ENCODE data around the gene SRSF2. TPM values are rescaled to one million over a fixed set of nuclear protein-coding genes. Genes with fewer than 3 reads are reported as not detected.
"Not testable (repeated sequence)": the region's sequence is repeated elsewhere in the genome, so short reads cannot be mapped to it uniquely, and the experiment has no call there.

SRSF2 gene
- 100 to 1,000 TPM; 177 to 286 (median 221) TPM for polyA plus RNA-seq (ENCODE audit: insufficient read length in 10 of 10)
- long read RNA-seq, donor 1, transcript SRSF2-203 (2 exons, 2,885 nt): minor isoform, 11 of 95 reads
- long read RNA-seq, donor 1, transcript SRSF2-202 (3 exons, 1,927 nt): major isoform, 36 of 95 reads
- long read RNA-seq, donor 1, transcript SRSF2-209 (2 exons, 1,001 nt): minor isoform, 5 of 95 reads
- long read RNA-seq, donor 1, transcript SRSF2-208 (4 exons, 1,359 nt): minor isoform, 5 of 95 reads
- long read RNA-seq, donor 1, partial matches to known transcripts: 33 of 95 reads
- long read RNA-seq, donor 1, other reads (novel, unspliced or antisense): 0 of 95 reads
- long read RNA-seq, donor 2, transcript SRSF2-203 (2 exons, 2,885 nt): minor isoform, 6 of 64 reads
- long read RNA-seq, donor 2, transcript SRSF2-202 (3 exons, 1,927 nt): major isoform, 35 of 64 reads
- long read RNA-seq, donor 2, transcript SRSF2-209 (2 exons, 1,001 nt): minor isoform, 13 of 64 reads
- long read RNA-seq, donor 2, partial matches to known transcripts: 0 of 64 reads
- long read RNA-seq, donor 2, other reads (novel, unspliced or antisense): 0 of 64 reads
- long read RNA-seq, donor 3: 0 reads
- long read RNA-seq, donor 4, transcript SRSF2-203 (2 exons, 2,885 nt): minor isoform, 7 of 45 reads
- long read RNA-seq, donor 4, transcript SRSF2-202 (3 exons, 1,927 nt): major isoform, 15 of 45 reads
- long read RNA-seq, donor 4, transcript SRSF2-209 (2 exons, 1,001 nt): minor isoform, 9 of 45 reads
- long read RNA-seq, donor 4, partial matches to known transcripts: 11 of 45 reads
- long read RNA-seq, donor 4, other reads (novel, unspliced or antisense): 0 of 45 reads
- long read RNA-seq, donor 5, transcript SRSF2-209 (2 exons, 1,001 nt): minor isoform, 9 of 112 reads
- long read RNA-seq, donor 5, transcript SRSF2-202 (3 exons, 1,927 nt): major isoform, 46 of 112 reads
- long read RNA-seq, donor 5, transcript SRSF2-203 (2 exons, 2,885 nt): minor isoform, 12 of 112 reads
- long read RNA-seq, donor 5, partial matches to known transcripts: 39 of 112 reads
- long read RNA-seq, donor 5, other reads (novel, unspliced or antisense): 0 of 112 reads
- long read RNA-seq, donor 6, transcript SRSF2-202 (3 exons, 1,927 nt): major isoform, 44 of 75 reads
- long read RNA-seq, donor 6, transcript SRSF2-203 (2 exons, 2,885 nt): minor isoform, 6 of 75 reads
- long read RNA-seq, donor 6, transcript SRSF2-204 (5 exons, 1,357 nt): minor isoform, 5 of 75 reads
- long read RNA-seq, donor 6, transcript SRSF2-209 (2 exons, 1,001 nt): minor isoform, 13 of 75 reads
- long read RNA-seq, donor 6, partial matches to known transcripts: 0 of 75 reads
- long read RNA-seq, donor 6, other reads (novel, unspliced or antisense): 0 of 75 reads
- long read RNA-seq, donor 7, transcript SRSF2-202 (3 exons, 1,927 nt): major isoform, 24 of 53 reads
- long read RNA-seq, donor 7, transcript SRSF2-203 (2 exons, 2,885 nt): minor isoform, 14 of 53 reads
- long read RNA-seq, donor 7, transcript SRSF2-209 (2 exons, 1,001 nt): minor isoform, 12 of 53 reads
- long read RNA-seq, donor 7, partial matches to known transcripts: 0 of 53 reads
- long read RNA-seq, donor 7, other reads (novel, unspliced or antisense): 0 of 53 reads
- long read RNA-seq, donor 8, transcript SRSF2-202 (3 exons, 1,927 nt): major isoform, 44 of 77 reads
- long read RNA-seq, donor 8, transcript SRSF2-209 (2 exons, 1,001 nt): minor isoform, 19 of 77 reads
- long read RNA-seq, donor 8, transcript SRSF2-203 (2 exons, 2,885 nt): minor isoform, 5 of 77 reads
- long read RNA-seq, donor 8, partial matches to known transcripts: 0 of 77 reads
- long read RNA-seq, donor 8, other reads (novel, unspliced or antisense): 0 of 77 reads
- long read RNA-seq, donor 9, transcript SRSF2-202 (3 exons, 1,927 nt): major isoform, 7 of 11 reads
- long read RNA-seq, donor 9, partial matches to known transcripts: 0 of 11 reads
- long read RNA-seq, donor 9, other reads (novel, unspliced or antisense): 0 of 11 reads

DNA sequence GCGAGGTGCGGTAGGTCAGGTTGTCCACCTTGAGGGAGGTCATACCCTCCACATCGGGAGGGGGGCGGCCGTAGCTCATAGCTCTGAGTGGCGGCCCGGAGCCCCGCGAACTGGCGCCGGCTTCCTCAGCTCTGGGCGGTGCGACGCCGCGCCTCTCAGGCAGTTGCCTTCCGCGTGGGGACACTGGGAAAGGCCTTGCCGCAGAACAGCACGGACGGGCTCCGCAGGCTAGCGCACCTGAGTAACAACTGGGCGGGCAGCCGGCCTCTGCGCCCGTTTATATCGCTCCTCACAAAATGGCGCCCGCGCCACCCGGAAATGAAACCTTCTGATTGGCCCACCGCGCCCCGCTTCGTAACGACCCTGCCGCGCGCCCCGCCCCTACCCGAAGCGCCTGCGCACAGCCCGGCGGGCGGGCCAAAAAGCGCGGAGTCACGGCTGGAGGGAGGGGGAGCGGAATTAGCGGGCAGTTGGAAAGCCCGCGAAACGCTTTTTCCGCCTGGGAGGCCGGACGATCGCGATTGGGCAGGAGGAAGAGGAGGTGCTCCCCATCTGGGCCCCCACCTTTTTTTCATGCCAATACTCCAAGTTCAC lies at the start of gene SRSF2:
Gene SRSF2, minus strand, starts transcription at position 250 of the 594 bp plus-strand sequence. Its CDS starts 171 bp downstream, at position 79.
- DNase-seq: peak in 2 of 3 donors; percentile 98 to 99

DNA sequence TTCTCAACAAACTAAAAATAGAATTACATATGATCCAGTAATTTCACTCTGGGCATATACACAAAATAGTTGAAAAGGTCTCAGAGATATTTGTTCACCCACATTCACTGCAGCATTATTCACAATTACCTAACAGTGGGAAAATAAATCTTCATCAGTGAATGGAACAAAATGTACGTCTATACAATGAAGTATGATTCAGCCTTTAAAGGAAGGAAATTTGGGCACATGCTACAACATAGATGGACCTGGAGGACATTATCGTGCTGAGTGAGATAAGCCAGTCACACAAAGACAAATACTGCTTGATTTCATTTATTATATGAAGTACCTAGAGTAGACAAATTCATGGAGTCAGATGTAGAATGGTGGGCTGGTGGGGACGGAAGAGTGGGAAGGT lies 47.8 kb upstream of the SRSF2 start:
- DNase-seq: no peak

DNA sequence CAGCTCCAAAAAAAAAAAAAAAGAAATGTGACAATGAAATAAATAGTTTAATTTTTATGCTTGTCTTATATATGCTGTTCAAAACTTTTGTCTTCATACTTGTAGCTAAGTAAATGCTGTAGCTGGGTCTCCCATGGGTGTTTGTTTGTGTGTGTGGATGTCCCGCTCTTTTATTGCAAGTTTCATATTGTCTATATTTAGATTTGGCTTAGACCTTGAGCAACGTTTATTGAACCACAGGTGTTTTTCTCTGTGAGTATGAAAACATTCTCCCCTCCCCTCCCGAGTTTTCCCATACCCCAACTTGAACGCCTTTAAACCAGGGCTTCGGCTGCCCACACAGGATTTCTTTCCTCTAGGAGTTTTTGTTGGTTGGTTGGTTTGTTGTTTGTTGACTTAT lies 46.0 kb upstream of the SRSF2 start:
- DNase-seq: no peak

DNA sequence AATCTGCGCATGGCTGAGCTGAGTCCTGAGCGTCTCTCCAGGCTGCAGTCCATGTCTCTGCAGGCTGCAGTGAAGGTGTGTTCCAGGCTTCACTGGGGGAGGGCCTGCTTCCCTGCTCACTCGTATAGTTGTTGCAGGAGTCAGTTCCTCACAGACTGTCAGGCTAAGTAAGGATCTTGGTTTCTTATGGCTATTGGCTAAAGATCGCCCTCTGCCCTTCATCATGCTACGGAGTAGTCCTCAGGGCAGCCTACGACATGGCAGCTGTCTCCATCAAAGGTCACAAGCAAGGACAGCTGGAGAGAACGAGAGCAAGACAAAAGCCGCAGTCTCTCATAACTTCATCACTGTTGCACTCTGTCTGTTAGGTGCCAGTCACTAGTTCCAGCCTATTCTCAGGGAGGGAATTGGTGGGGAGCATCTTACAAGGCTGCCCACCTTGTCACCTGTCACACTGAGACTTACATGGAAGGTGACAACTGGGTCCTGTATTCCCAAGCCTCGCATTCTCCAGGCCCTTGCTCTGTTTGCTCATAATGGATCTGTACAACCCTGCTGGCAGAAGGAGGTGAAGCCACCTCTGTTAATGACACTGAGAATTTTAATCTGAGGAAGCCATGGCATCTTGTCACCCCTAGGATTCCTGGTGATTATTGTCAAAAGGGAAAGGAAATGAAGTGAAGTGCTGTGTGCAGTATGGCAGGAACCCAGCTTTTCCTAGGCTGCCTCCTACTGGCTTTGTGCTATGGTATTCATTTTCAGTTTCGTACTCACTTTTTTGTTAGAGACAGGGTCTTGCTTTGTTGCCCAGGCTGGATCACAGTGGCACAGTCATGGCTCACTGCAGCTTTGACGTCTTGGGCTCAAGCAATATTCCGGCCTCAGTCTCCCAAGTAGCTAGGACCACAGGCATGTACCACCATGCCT lies 44.2 kb upstream of the SRSF2 start:
- peak in 1 of 3 donors; percentile 11 for DNase-seq

- no peak for DNase-seq
Measured at GRCh38 chr17:76775021-76775600, 38.0 kb upstream of the SRSF2 start.

GRCh38 chr17:76772842-76773525 lies 35.9 kb upstream of the SRSF2 start:
- peak in 2 of 3 donors; percentile 29 to 77 for DNase-seq

DNA sequence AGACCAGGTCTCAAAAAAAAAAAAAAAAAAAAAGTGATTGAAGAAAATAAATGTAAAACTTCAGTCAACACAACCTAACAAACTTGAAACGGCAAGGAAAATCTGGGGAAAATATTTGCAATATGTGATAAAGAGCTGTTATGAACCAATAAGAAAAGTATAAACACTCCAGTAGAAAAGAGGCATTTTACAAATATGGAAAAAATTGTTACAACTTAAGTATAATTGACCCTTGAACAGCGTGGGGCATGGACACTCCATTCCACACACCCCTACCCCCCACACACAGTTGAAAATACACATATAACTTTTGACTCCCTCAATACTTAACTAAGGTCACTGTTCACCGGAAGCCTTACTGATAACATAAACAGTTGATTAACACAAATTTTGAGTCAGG lies 21.4 kb upstream of the SRSF2 start:
- DNase-seq: no peak

GRCh38 chr17:76757256-76757655 lies 20.1 kb upstream of the SRSF2 start:
- DNase-seq: no peak

DNA sequence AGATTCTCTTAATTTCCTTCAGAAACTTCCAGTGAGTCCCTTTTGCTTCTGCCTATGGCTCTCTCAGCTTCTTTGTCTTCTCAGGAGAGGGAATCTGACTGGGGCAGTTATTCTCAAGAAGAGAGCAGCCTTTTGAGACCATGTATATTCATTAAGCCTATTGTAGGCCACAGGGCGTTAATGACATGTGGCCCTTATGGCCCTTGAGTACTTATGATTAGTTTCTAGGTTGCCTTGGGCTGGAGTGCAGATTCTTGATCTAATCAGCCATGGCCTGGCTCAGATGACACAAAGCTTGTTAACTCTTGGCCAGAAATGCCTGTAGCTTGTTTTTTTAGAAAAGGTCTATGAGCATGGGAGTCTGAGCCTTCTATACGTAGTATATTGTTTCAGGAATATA lies 18.2 kb upstream of the SRSF2 start:
- no peak for DNase-seq

- DNase-seq: no peak
Measured at GRCh38 chr17:76753061-76753961, 16.2 kb upstream of the SRSF2 start.

GRCh38 chr17:76752006-76752405 lies 14.9 kb upstream of the SRSF2 start:
- DNase-seq: no peak

GRCh38 chr17:76751416-76751993 lies 14.4 kb upstream of the SRSF2 start:
- DNase-seq: no peak

- no peak for DNase-seq
Measured at GRCh38 chr17:76748657-76749056, 11.5 kb upstream of the SRSF2 start.

DNA sequence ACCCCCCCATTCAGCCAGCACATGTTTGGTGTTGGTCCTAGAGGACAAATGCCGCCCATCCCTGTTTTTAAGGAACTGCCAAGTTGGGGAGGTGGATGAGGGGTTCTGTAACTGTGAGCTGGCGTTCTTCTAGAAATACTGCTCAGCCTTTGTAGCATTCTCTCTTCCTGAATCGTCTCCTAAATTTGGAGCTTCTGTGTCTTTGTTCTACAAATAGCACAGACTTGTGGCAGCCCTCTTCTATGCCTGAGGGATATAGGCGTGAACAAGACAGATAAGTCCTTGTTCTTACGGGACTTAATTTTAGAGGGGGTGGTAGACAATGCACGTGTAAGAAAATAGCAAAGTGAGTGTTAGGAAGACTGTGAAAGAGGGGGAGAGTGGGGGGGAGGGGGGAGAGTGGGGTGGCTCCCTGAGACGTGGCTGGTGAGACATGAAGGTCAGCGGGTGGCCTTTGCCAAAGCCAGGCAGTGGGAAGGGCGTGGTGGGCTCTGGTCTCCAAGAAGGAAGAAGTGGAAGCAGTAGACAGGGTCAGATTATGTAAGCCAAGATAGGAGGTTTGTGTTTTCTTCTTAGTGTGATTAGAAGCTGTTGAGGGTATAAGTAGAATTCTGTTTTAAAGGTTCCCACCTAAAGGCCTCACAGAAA lies 10.7 kb upstream of the SRSF2 start:
- no peak for DNase-seq

GRCh38 chr17:76745785-76746184 lies 8.7 kb upstream of the SRSF2 start:
- DNase-seq: not testable (repeated sequence)

DNA sequence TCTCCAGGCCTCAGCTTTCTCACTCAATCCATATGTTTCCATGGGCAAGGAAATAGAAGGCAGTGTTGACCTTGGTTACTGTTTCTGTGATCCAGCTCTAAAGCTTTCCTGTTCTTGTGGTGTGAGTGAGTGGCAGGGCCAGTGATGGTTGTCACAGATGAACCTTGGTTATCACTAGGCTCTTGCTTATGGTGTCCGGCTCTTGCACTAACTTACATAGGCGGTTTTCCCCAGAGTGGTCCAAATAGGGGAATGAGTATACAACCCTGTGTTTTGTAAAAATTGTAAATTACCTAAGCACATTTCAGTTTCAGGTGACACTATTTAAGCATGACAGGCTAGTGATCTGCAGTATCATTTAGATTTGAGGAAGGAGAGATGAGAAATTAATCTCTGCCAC lies 7.6 kb upstream of the SRSF2 start:
- no peak for DNase-seq

All from muscle of back (tissue), 13 donors.